Measurements from ENCODE around the gene MARCHF5.
"Not testable (repeated sequence)": the region's sequence is repeated elsewhere in the genome, so short reads cannot be mapped to it uniquely, and the experiment has no call there.

Gene MARCHF5

GRCh38 chr10:92387289-92387940, 96.4 kb downstream of the MARCHF5 start:
- Histone ChIP-seq H3K27ac (ENCODE audit: low read depth, low read length) (no peak overlapping the region), H3K27me3 (ENCODE audit: control insufficient read depth, insufficient read depth, low read length) (no peaks in the 10 kb centered on the region), H3K9me3 (ENCODE audit: control insufficient read depth, insufficient read depth, low read depth, low read length) (no peaks in the 10 kb centered on the region), H3K9ac (ENCODE audit: low read length) (no peak overlapping the region), H3K4me1 (ENCODE audit: control insufficient read depth, insufficient read depth, low read length) (peaks cover 11% of the 10 kb centered on the region), H3K36me3 (ENCODE audit: control insufficient read depth, insufficient read depth, low read length) (no peaks in the 10 kb centered on the region), H3K4me3 (ENCODE audit: low read depth, low read length) (no peak overlapping the region)

- H3K9me3 ChIP-seq (ENCODE audit: control insufficient read depth, insufficient read depth, low read depth, low read length); H3K27ac ChIP-seq (ENCODE audit: low read depth, low read length); H3K4me1 ChIP-seq (ENCODE audit: control insufficient read depth, insufficient read depth, low read length); H3K27me3 ChIP-seq (ENCODE audit: control insufficient read depth, insufficient read depth, low read length); H3K9ac ChIP-seq (ENCODE audit: low read length); H3K36me3 ChIP-seq (ENCODE audit: control insufficient read depth, insufficient read depth, low read length); H3K4me3 ChIP-seq (ENCODE audit: low read depth, low read length): not testable (repeated sequence)
Observed at GRCh38 chr10:92393173-92393572, 102.2 kb downstream of the MARCHF5 start.

- H3K36me3 ChIP-seq (ENCODE audit: control insufficient read depth, insufficient read depth, low read length) = no peaks in the 10 kb centered on the region
- peaks cover 7% of the 10 kb centered on the region for H3K9me3 ChIP-seq (ENCODE audit: control insufficient read depth, insufficient read depth, low read depth, low read length)
- H3K4me1 ChIP-seq (ENCODE audit: control insufficient read depth, insufficient read depth, low read length) = no peaks in the 10 kb centered on the region
- no peak overlapping the region for H3K4me3 ChIP-seq (ENCODE audit: low read depth, low read length)
- H3K27me3 ChIP-seq (ENCODE audit: control insufficient read depth, insufficient read depth, low read length) = no peaks in the 10 kb centered on the region
- H3K9ac ChIP-seq (ENCODE audit: low read length) = no peak overlapping the region
- H3K27ac ChIP-seq (ENCODE audit: low read depth, low read length) = no peak overlapping the region
Observed at GRCh38 chr10:92395271-92395670, 104.3 kb downstream of the MARCHF5 start.

- H3K9me3 ChIP-seq (ENCODE audit: control insufficient read depth, insufficient read depth, low read depth, low read length); H3K36me3 ChIP-seq (ENCODE audit: control insufficient read depth, insufficient read depth, low read length); H3K4me3 ChIP-seq (ENCODE audit: low read depth, low read length); H3K27me3 ChIP-seq (ENCODE audit: control insufficient read depth, insufficient read depth, low read length); H3K9ac ChIP-seq (ENCODE audit: low read length); H3K27ac ChIP-seq (ENCODE audit: low read depth, low read length): not testable (repeated sequence)
- H3K4me1 ChIP-seq (ENCODE audit: control insufficient read depth, insufficient read depth, low read length) = peaks cover 11% of the 10 kb centered on the region
Observed at GRCh38 chr10:92402234-92402633, 111.3 kb downstream of the MARCHF5 start.
